Stimulated activated CD4-positive, alpha-beta T cell treated with anti-CD3 and anti-CD28 coated beads, TNF-alpha, amount 100 ng/mL, for 24 hours (primary cell): ENCODE data around the gene EMX2.
"Not testable (repeated sequence)": the region's sequence is repeated elsewhere in the genome, so short reads cannot be mapped to it uniquely, and the experiment has no call there.

Experiments
- DNase-seq, 3 experiments: peaks; one replicate each; pipeline ENCODE4 v3.0.0-alpha.2; 2020; ENCODE audit warnings: low read depth in 3 of 3

EMX2 gene

GRCh38 chr10:117542706-117543224, at the start of gene EMX2:
Gene EMX2 (plus strand): TSS chr10:117542746. CDS start chr10:117543268, 522 bp downstream.
- DNase-seq = no peak

GRCh38 chr10:117496031-117496430, 46.5 kb upstream of the EMX2 start:
- DNase-seq = no peak

GRCh38 chr10:117496616-117497028, 45.9 kb upstream of the EMX2 start:
- peak; percentile 44 to 63 (median 56) for DNase-seq

- no peak for DNase-seq
Observed at GRCh38 chr10:117497736-117498135, 44.8 kb upstream of the EMX2 start.

- no peak for DNase-seq
Observed at GRCh38 chr10:117499248-117500105, 43.1 kb upstream of the EMX2 start.

GRCh38 chr10:117500456-117500855, 42.1 kb upstream of the EMX2 start:
- DNase-seq = no peak

- no peak for DNase-seq
Observed at GRCh38 chr10:117501460-117502035, 41.0 kb upstream of the EMX2 start.

- no peak for DNase-seq
Observed at GRCh38 chr10:117502421-117503243, 39.9 kb upstream of the EMX2 start.

GRCh38 chr10:117503244-117504205, 39.0 kb upstream of the EMX2 start:
- no peak for DNase-seq

GRCh38 chr10:117504562-117504961, 38.0 kb upstream of the EMX2 start:
- no peak for DNase-seq

GRCh38 chr10:117507081-117507480, 35.5 kb upstream of the EMX2 start:
- DNase-seq = not testable (repeated sequence)

- DNase-seq = no peak
Observed at GRCh38 chr10:117509573-117509972, 33.0 kb upstream of the EMX2 start.

- no peak for DNase-seq
Observed at GRCh38 chr10:117511601-117512390, 30.8 kb upstream of the EMX2 start.

- DNase-seq = no peak
Observed at GRCh38 chr10:117514971-117515370, 27.6 kb upstream of the EMX2 start.

- DNase-seq = no peak
Observed at GRCh38 chr10:117516681-117517080, 25.9 kb upstream of the EMX2 start.

- DNase-seq = no peak
Observed at GRCh38 chr10:117518246-117518645, 24.3 kb upstream of the EMX2 start.

- no peak for DNase-seq
Observed at GRCh38 chr10:117519286-117519685, 23.3 kb upstream of the EMX2 start.

- DNase-seq = no peak
Observed at GRCh38 chr10:117519879-117520278, 22.7 kb upstream of the EMX2 start.

GRCh38 chr10:117530791-117531190, 11.8 kb upstream of the EMX2 start:
- DNase-seq = no peak

- DNase-seq = no peak
Observed at GRCh38 chr10:117531371-117532002, 11.1 kb upstream of the EMX2 start.
